HL-60 (cell line): ENCODE measurements around the gene FUT7.

Experiments used
- POLR2AphosphoS5 ChIP-seq: IDR thresholded peaks from 2 replicates; pipeline ENCODE4 v1.6.1; 2012; ENCODE audit warnings: low read depth
- TF ChIP-seq, protein P1 (sequence below): IDR thresholded peaks from one replicate; pipeline ENCODE4 v1.5.1; 2011; ENCODE audit warnings: low read length, control low read depth, inconsistent platforms; ENCODE audit not compliant: insufficient read depth

DNA sequence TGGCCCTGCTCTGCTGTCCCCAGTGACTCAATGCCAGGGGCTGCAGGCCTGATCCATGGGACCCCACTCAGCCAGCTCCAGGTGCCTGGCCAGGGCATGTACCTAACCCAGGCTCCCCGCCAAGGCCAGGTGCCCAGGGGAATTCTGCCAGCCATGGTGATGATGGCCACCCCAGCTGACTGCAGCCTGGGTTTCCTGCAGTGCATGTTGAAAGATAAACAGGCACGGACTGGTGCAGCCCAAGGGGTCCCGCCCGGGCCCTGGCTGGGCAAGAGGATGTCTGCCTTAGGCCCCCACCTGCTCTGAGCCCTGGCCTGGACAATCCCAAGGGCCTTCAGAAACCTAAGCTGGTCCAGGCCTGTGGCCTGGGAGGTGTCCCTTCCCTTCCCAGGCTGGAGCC lies 5.1 kb downstream of the FUT7 start:
- TF ChIP-seq, protein P1, sequence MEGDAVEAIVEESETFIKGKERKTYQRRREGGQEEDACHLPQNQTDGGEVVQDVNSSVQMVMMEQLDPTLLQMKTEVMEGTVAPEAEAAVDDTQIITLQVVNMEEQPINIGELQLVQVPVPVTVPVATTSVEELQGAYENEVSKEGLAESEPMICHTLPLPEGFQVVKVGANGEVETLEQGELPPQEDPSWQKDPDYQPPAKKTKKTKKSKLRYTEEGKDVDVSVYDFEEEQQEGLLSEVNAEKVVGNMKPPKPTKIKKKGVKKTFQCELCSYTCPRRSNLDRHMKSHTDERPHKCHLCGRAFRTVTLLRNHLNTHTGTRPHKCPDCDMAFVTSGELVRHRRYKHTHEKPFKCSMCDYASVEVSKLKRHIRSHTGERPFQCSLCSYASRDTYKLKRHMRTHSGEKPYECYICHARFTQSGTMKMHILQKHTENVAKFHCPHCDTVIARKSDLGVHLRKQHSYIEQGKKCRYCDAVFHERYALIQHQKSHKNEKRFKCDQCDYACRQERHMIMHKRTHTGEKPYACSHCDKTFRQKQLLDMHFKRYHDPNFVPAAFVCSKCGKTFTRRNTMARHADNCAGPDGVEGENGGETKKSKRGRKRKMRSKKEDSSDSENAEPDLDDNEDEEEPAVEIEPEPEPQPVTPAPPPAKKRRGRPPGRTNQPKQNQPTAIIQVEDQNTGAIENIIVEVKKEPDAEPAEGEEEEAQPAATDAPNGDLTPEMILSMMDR: no peak
- TF ChIP-seq POLR2AphosphoS5: no peak
